ENCODE results near the gene ARHGEF39. TPM values are rescaled to one million over a fixed set of nuclear protein-coding genes. Genes with fewer than 3 reads are reported as not detected.

Gene ARHGEF39
- total and polyA plus RNA-seq, 9 of the 15 experiments (the other 6 are each of a cell fraction or from before 2014, with no cell fraction given), result 2.8 to 21.7 (median 12.9) TPM

- TF ChIP-seq MAX (CRISPR knock-in tag; IDR thresholded peaks at IDR 0.05) (peak; percentile 66), DLX4 (CRISPR knock-in tag; IDR thresholded peaks at IDR 0.05) (no peak), ATF1 (CRISPR knock-in tag; IDR thresholded peaks at IDR 0.05) (no peak), ATF1 (tag; IDR thresholded peaks at IDR 0.05) (0 out of 2 replicates have a peak, but pooled peaks have one; percentile 13), CEBPB (tag; IDR thresholded peaks at IDR 0.05) (no peak), HES1 (IDR thresholded peaks at IDR 0.05; ENCODE audit: low read depth) (no peak), SUPT5H (IDR thresholded peaks at IDR 0.05) (peak; percentile 69), ZNF12 (CRISPR knock-in tag; IDR thresholded peaks at IDR 0.05) (no peak), NCOA2 (IDR thresholded peaks at IDR 0.05; ENCODE audit: partially characterized antibody in 2 of 2) (no peak), ZNF316 (IDR thresholded peaks at IDR 0.05) (no peak), TAF7 (tag; IDR thresholded peaks at IDR 0.05) (no peak), ZHX1 (conservative IDR thresholded peaks at IDR 0.05; ENCODE audit: low read length) (no peak), NFXL1 (CRISPR knock-in tag; IDR thresholded peaks at IDR 0.05) (no peak), GATAD2B (IDR thresholded peaks at IDR 0.05; ENCODE audit: borderline replicate concordance) (peak; percentile 46; the same call in 1 of the 2 replicates), ZBTB33 (CRISPR knock-in tag; IDR thresholded peaks at IDR 0.05) (no peak), POU5F1 (IDR thresholded peaks at IDR 0.05; ENCODE audit: borderline replicate concordance, low read depth, low read length, partially characterized antibody) (no peak), EHMT2 (IDR thresholded peaks at IDR 0.05) (no peak), ZNF431 (CRISPR knock-in tag; IDR thresholded peaks at IDR 0.05) (no peak)
These were observed at the start of gene ARHGEF39 (continued) for GRCh38 chr9:35664531-35665470.
